ENCODE measurements around the gene CD79A.

GRCh38 chr19:41898235-41898634 is 21.2 kb downstream of the CD79A start:
- no peak for TF ChIP-seq CTCF (IDR thresholded peaks at IDR 0.05)
- no peak for TF ChIP-seq POLR2A (IDR thresholded peaks at IDR 0.05)

All from esophagus squamous epithelium (tissue), 4 donors.